HCT116 (cell line): ENCODE measurements around the gene VMO1. TPM values are rescaled to one million over a fixed set of nuclear protein-coding genes. Genes with fewer than 3 reads are reported as not detected.

Source experiments
- ATAC-seq: fragments of 200-7000 bp; cut with Tn5 transposase; 2 replicates; pipeline ENCODE4 v1.9.1; 2020; ENCODE audit warnings: mild to moderate bottlenecking, moderate library complexity
- BruUV-seq: library from RNA; stranded (reverse); fragments of 400-500 nt; replicated peaks from 2 replicates; lab custom pipeline; 2021; lab: Mats Ljungman, UMichigan
- CTCF ChIA-PET: fragments of 300-600 bp; sonication (Branson Sonifier 250); formaldehyde crosslinking; loops from one replicate; lab custom pipeline; 2021; ENCODE audit warnings: antibody characterized with exemption; lab: Charles Lee
- POLR2A ChIA-PET: fragments of 300-600, 350-600 bp; sonication (Branson Sonifier 250); formaldehyde crosslinking; loops from one replicate; lab custom pipeline; 2021; ENCODE audit warnings: antibody characterized with exemption; lab: Charles Lee
- RAD21 ChIA-PET, 2 experiments: fragments of 300-600 bp; sonication (Branson Sonifier 250); formaldehyde crosslinking; loops; one replicate each; lab custom pipeline; 2023; ENCODE audit warnings: low total read pairs in 2 of 2; ENCODE audit not compliant: uncharacterized antibody in 2 of 2, unreplicated experiment in 2 of 2, low non-redundant PET in 1 of 2; lab: Charles Lee
- DNase-seq: peaks from one replicate; pipeline ENCODE4 v3.0.0-alpha.2; 2010; ENCODE audit warnings: low read depth, low spot score
- H2AFZ ChIP-seq: fragments of 200-600 bp; shearing (Covaris generic), sonication (generic); 2 replicates; pipeline ENCODE4 v1.6.1; 2017; ENCODE audit warnings: low read depth, mixed run types, mixed read lengths, antibody characterized with exemption, low read length; ENCODE audit not compliant: poor library complexity, severe bottlenecking
- H3K27ac ChIP-seq: 2 replicates; pipeline ENCODE4 v1.5.1; 2012; ENCODE audit warnings: low read depth, low read length
- H3K27me3 ChIP-seq: fragments of 200-600 bp; sonication (generic); 2 replicates; pipeline ENCODE4 v1.6.1; 2016; ENCODE audit warnings: mixed run types, low read length, mixed read lengths; ENCODE audit not compliant: insufficient read depth
- H3K36me3 ChIP-seq, 2 experiments: fragments of 200-500 bp in 1 of 2; fragments of 200-600 bp in 1 of 2; sonication (Bioruptor generic) in 1 of 2; sonication (generic) in 1 of 2; 2 replicates each; pipeline versions ENCODE4 v1.5.1 to v1.6.1; 2014 to 2016; ENCODE audit warnings: low read length in 2 of 2, inconsistent platforms in 1 of 2, mixed read lengths in 1 of 2, mixed run types in 1 of 2; ENCODE audit not compliant: insufficient read depth in 2 of 2, control insufficient read depth in 1 of 2
- H3K4me1 ChIP-seq, 2 experiments: fragments of 200-600 bp in 1 of 2; sonication (generic) in 1 of 2; 2 replicates each; pipeline versions ENCODE4 v1.5.1 to v1.6.1; 2012 to 2017; ENCODE audit warnings: low read length in 2 of 2, inconsistent platforms in 1 of 2, mild to moderate bottlenecking in 1 of 2, mixed read lengths in 1 of 2, mixed run types in 1 of 2, moderate library complexity in 1 of 2; ENCODE audit not compliant: insufficient read depth in 2 of 2, control insufficient read depth in 1 of 2
- H3K4me2 ChIP-seq: fragments of 200-600 bp; sonication (generic); 2 replicates; pipeline ENCODE4 v1.6.1; 2017; ENCODE audit warnings: mixed run types, low read length, mixed read lengths
- H3K4me3 ChIP-seq, 2 experiments: fragments of 200-600 bp in 1 of 2; sonication (generic) in 1 of 2; replicated peaks in 1 of 2; 2 replicates each; pipeline ENCODE4 v1.5.1; 2011 to 2016; ENCODE audit warnings: low read length in 2 of 2, control low read depth in 1 of 2, low read depth in 1 of 2, mild to moderate bottlenecking in 1 of 2, mixed read lengths in 1 of 2, mixed run types in 1 of 2
- H3K79me2 ChIP-seq: fragments of 200-600 bp; sonication (generic); 2 replicates; pipeline ENCODE4 v1.6.1; 2017; ENCODE audit warnings: mild to moderate bottlenecking, mixed run types, low read length, moderate library complexity, mixed read lengths; ENCODE audit not compliant: insufficient read depth
- H3K9ac ChIP-seq: fragments of 200-600 bp; sonication (generic); 2 replicates; pipeline ENCODE4 v1.6.1; 2016; ENCODE audit warnings: low read length, mixed read lengths
- H3K9me2 ChIP-seq: fragments of 200-600 bp; sonication (generic), shearing (Covaris generic); 2 replicates; pipeline ENCODE4 v1.6.1; 2017; ENCODE audit warnings: mixed run types, mild to moderate bottlenecking, moderate library complexity; ENCODE audit not compliant: insufficient read depth
- H3K9me3 ChIP-seq, 2 experiments: fragments of 200-500 bp in 1 of 2; fragments of 200-600 bp in 1 of 2; sonication (Bioruptor generic) in 1 of 2; sonication (generic) in 1 of 2; 2 replicates each; pipeline ENCODE4 v1.6.1; 2014 to 2017; ENCODE audit warnings: low read length in 2 of 2, mixed read lengths in 2 of 2, inconsistent platforms in 1 of 2, low read depth in 1 of 2, mild to moderate bottlenecking in 1 of 2, mixed run types in 1 of 2, moderate library complexity in 1 of 2; ENCODE audit not compliant: control insufficient read depth in 1 of 2, insufficient read depth in 1 of 2
- H4K20me1 ChIP-seq: fragments of 200-600 bp; sonication (generic), shearing (Covaris generic); 2 replicates; pipeline ENCODE4 v1.6.1; 2017; ENCODE audit warnings: mixed run types, mild to moderate bottlenecking, moderate library complexity; ENCODE audit not compliant: insufficient read depth
- CBX3 ChIP-seq: IDR thresholded peaks from 2 replicates; pipeline ENCODE4 v1.6.1; 2012; ENCODE audit warnings: low read depth
- EGR1 ChIP-seq: IDR thresholded peaks from 2 replicates; pipeline ENCODE4 v1.6.1; 2012; ENCODE audit warnings: low read depth
- ELF1 ChIP-seq: IDR thresholded peaks from 2 replicates; pipeline ENCODE4 v1.6.1; 2012; ENCODE audit warnings: low read depth, borderline replicate concordance
- EZH2 ChIP-seq: fragments of 200-600 bp; sonication (generic); IDR thresholded peaks from 2 replicates; pipeline ENCODE4 v1.6.1; 2017; ENCODE audit warnings: antibody characterized with exemption, mixed run types
- EZH2phosphoT487 ChIP-seq: fragments of 200-600 bp; IDR thresholded peaks from 2 replicates; pipeline ENCODE4 v1.6.1; 2018; ENCODE audit warnings: antibody characterized with exemption, borderline replicate concordance
- FOSL1 ChIP-seq: IDR thresholded peaks from 2 replicates; pipeline ENCODE4 v1.6.1; 2012; ENCODE audit warnings: low read depth
- JUND ChIP-seq: IDR thresholded peaks from 2 replicates; pipeline ENCODE4 v1.6.1; 2012
- POLR2A ChIP-seq: IDR thresholded peaks from 2 replicates; pipeline ENCODE4 v1.7.0; 2011; ENCODE audit warnings: borderline replicate concordance; ENCODE audit not compliant: insufficient read depth, insufficient read length; ENCODE audit errors: extremely low read depth
- POLR2AphosphoS5 ChIP-seq: IDR thresholded peaks from 2 replicates; pipeline ENCODE4 v1.6.1; 2011; ENCODE audit warnings: mild to moderate bottlenecking, low read depth, low read length, moderate library complexity
- RAD21 ChIP-seq: IDR thresholded peaks from 2 replicates; pipeline ENCODE4 v1.6.1; 2012; ENCODE audit warnings: low read depth, mild to moderate bottlenecking
- SIN3A ChIP-seq: IDR thresholded peaks from 2 replicates; pipeline ENCODE4 v1.6.1; 2012; ENCODE audit warnings: low read depth
- SP1 ChIP-seq: IDR thresholded peaks from 2 replicates; pipeline ENCODE4 v1.6.1; 2012; ENCODE audit warnings: low read depth
- SRF ChIP-seq: IDR thresholded peaks from 2 replicates; pipeline ENCODE4 v1.6.1; 2012; ENCODE audit warnings: low read depth
- YY1 ChIP-seq: IDR thresholded peaks from 2 replicates; pipeline ENCODE4 v1.6.1; 2011; ENCODE audit warnings: low read length, low read depth, moderate library complexity, mild to moderate bottlenecking; ENCODE audit not compliant: insufficient replicate concordance; ENCODE audit errors: extremely low read depth
- ZFX ChIP-seq: fragments of 450-650 bp; IDR thresholded peaks from 2 replicates; pipeline ENCODE4 v1.6.1; 2017
- intact Hi-C: fragments of 100-400 bp; cut with micrococcal nuclease; formaldehyde crosslinking; loops from 2 replicates; pipeline ENCODE4 v1.10.0; 2022
- total RNA-seq: library from RNA; stranded (reverse); gene quantifications from one replicate; pipeline ENCODE4 v1.2.1, GENCODE V29; 2021; ENCODE audit not compliant: unreplicated experiment
- TF ChIP-seq, protein P1 (sequence below): IDR thresholded peaks from 2 replicates; pipeline ENCODE4 v1.6.1; 2011; ENCODE audit warnings: mild to moderate bottlenecking, low read length, moderate library complexity; ENCODE audit not compliant: insufficient replicate concordance; ENCODE audit errors: extremely low read depth
- TF ChIP-seq, protein P2 (sequence below): IDR thresholded peaks from 2 replicates; pipeline ENCODE4 v1.6.1; 2012
- TF ChIP-seq, protein P3 (sequence below), 3 experiments: fragments of 200-600 bp in 1 of 3; sonication (generic) in 1 of 3; IDR thresholded peaks in 2 of 3; conservative IDR thresholded peaks in 1 of 3; 2 replicates each; pipeline ENCODE4 v1.5.1; 2012 to 2017; ENCODE audit warnings: low read depth in 2 of 3, low read length in 2 of 3, antibody characterized with exemption in 1 of 3, borderline replicate concordance in 1 of 3, control low read depth in 1 of 3, mild to moderate bottlenecking in 1 of 3, mixed read lengths in 1 of 3, mixed run types in 1 of 3, moderate library complexity in 1 of 3; ENCODE audit not compliant: insufficient read depth in 1 of 3
- TF ChIP-seq, protein P4 (sequence below): IDR thresholded peaks from 2 replicates; pipeline ENCODE4 v1.6.1; 2012; ENCODE audit warnings: low read depth

The VMO1 gene
- total RNA-seq, 1 experiment from 2014 or later, result 0.76 TPM

DNA sequence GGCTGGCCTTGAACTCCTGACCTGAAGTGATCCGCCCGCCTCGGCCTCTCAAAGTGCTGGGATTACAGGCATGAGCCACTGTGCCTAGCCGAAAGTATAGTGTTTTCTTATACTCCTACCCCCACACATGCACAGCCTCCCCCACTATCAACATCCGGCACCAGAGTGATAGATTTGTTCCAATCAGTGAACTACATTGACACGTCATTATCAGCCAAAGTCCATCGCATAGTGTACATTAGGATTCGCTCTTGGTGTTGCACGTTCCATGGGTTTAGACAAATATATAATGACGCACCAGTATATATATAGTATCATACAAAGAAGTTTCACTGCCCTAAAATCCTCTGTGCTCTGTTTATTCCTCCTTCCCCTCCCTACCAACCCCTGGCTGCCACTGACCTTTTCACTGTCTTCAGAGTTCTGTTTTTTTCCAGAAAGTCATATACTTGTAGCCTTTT is 26.4 kb downstream of the VMO1 start (continued):
- TF ChIP-seq, protein P1, sequence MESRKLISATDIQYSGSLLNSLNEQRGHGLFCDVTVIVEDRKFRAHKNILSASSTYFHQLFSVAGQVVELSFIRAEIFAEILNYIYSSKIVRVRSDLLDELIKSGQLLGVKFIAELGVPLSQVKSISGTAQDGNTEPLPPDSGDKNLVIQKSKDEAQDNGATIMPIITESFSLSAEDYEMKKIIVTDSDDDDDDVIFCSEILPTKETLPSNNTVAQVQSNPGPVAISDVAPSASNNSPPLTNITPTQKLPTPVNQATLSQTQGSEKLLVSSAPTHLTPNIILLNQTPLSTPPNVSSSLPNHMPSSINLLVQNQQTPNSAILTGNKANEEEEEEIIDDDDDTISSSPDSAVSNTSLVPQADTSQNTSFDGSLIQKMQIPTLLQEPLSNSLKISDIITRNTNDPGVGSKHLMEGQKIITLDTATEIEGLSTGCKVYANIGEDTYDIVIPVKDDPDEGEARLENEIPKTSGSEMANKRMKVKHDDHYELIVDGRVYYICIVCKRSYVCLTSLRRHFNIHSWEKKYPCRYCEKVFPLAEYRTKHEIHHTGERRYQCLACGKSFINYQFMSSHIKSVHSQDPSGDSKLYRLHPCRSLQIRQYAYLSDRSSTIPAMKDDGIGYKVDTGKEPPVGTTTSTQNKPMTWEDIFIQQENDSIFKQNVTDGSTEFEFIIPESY, result no peak
- TF ChIP-seq YY1 (no peak), RAD21 (no peak), ZFX (no peak), EGR1 (no peak), SRF (no peak)
- TF ChIP-seq, protein P2, sequence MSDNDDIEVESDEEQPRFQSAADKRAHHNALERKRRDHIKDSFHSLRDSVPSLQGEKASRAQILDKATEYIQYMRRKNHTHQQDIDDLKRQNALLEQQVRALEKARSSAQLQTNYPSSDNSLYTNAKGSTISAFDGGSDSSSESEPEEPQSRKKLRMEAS, result no peak

DNA sequence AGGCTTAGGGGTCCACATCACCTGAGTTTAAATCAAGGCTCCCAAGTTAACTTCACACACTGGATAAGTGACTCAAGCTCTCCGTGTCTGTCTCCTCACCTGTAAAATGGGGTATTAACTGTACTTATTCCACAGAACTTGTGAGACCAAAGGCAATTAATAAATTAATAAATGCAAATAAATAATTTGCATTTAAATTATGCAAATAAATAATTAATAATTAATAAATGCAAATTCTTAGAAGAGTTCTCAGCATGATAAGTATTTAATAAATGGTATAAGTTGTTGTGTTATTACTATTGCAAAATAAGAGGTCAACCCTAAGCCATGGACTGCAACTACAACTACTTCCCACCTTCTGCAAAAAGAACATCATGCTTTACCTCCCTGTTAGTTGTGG is 32.8 kb downstream of the VMO1 start:
- ChIA-PET CTCF (no interaction called here), RAD21 (interaction anchor here in 1 of 2 experiments (0.7 kb wide), 1 partner anchor 108 kb away, joined by 3 read pairs; no protein-coding TSS in a partner anchor), POLR2A (no interaction called here)
- DNase-seq, result no peak
- Histone ChIP-seq H4K20me1 (no peaks in the 10 kb centered on the region), H3K9ac (no peak overlapping the region), H3K9me2 (no peaks in the 10 kb centered on the region), H3K36me3 (no peaks in the 10 kb centered on the region), H3K79me2 (no peaks in the 10 kb centered on the region), H3K4me3 (no peak overlapping the region), H2AFZ (no peak overlapping the region), H3K4me1 (no peaks in the 10 kb centered on the region), H3K4me2 (no peak overlapping the region), H3K27ac (no peak overlapping the region), H3K27me3 (0 out of 2 replicates have a peak, but pooled peaks cover 5% of the 10 kb centered on the region), H3K9me3 (no peaks in the 10 kb centered on the region)
- no peak for ATAC-seq
- BruUV-seq, result no TSS peak
- intact Hi-C loops, result no loop called here
- TF ChIP-seq JUND (no peak), CBX3 (no peak), POLR2A (no peak), ELF1 (no peak), EZH2phosphoT487 (no peak), EGR1 (no peak), EZH2 (no peak), RAD21 (no peak), FOSL1 (no peak), YY1 (no peak), SP1 (no peak), POLR2AphosphoS5 (no peak), SIN3A (no peak)
- TF ChIP-seq, protein P3, sequence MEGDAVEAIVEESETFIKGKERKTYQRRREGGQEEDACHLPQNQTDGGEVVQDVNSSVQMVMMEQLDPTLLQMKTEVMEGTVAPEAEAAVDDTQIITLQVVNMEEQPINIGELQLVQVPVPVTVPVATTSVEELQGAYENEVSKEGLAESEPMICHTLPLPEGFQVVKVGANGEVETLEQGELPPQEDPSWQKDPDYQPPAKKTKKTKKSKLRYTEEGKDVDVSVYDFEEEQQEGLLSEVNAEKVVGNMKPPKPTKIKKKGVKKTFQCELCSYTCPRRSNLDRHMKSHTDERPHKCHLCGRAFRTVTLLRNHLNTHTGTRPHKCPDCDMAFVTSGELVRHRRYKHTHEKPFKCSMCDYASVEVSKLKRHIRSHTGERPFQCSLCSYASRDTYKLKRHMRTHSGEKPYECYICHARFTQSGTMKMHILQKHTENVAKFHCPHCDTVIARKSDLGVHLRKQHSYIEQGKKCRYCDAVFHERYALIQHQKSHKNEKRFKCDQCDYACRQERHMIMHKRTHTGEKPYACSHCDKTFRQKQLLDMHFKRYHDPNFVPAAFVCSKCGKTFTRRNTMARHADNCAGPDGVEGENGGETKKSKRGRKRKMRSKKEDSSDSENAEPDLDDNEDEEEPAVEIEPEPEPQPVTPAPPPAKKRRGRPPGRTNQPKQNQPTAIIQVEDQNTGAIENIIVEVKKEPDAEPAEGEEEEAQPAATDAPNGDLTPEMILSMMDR (IDR thresholded peaks at IDR 0.05 in 2 of 3, conservative IDR thresholded peaks at IDR 0.05 in 1 of 3; ENCODE audit: borderline replicate concordance in 1 of 3, insufficient read depth in 1 of 3, low read depth in 2 of 3, low read length in 2 of 3), result no peak
- TF ChIP-seq, protein P4, sequence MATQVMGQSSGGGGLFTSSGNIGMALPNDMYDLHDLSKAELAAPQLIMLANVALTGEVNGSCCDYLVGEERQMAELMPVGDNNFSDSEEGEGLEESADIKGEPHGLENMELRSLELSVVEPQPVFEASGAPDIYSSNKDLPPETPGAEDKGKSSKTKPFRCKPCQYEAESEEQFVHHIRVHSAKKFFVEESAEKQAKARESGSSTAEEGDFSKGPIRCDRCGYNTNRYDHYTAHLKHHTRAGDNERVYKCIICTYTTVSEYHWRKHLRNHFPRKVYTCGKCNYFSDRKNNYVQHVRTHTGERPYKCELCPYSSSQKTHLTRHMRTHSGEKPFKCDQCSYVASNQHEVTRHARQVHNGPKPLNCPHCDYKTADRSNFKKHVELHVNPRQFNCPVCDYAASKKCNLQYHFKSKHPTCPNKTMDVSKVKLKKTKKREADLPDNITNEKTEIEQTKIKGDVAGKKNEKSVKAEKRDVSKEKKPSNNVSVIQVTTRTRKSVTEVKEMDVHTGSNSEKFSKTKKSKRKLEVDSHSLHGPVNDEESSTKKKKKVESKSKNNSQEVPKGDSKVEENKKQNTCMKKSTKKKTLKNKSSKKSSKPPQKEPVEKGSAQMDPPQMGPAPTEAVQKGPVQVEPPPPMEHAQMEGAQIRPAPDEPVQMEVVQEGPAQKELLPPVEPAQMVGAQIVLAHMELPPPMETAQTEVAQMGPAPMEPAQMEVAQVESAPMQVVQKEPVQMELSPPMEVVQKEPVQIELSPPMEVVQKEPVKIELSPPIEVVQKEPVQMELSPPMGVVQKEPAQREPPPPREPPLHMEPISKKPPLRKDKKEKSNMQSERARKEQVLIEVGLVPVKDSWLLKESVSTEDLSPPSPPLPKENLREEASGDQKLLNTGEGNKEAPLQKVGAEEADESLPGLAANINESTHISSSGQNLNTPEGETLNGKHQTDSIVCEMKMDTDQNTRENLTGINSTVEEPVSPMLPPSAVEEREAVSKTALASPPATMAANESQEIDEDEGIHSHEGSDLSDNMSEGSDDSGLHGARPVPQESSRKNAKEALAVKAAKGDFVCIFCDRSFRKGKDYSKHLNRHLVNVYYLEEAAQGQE, result no peak
